CD4-positive, alpha-beta T cell (primary cell): ENCODE measurements around the gene SP9. TPM values are rescaled to one million over a fixed set of nuclear protein-coding genes. Genes with fewer than 3 reads are reported as not detected.

ENCODE experiments used
- ATAC-seq: fragments of 200-7000 bp; cut with Tn5 transposase; one replicate; pipeline ENCODE4 v1.10.0; 2022; ENCODE audit warnings: mild to moderate bottlenecking; ENCODE audit not compliant: poor library complexity
- CTCF ChIA-PET: fragments of 350-600 bp; sonication (Branson Sonifier 250); formaldehyde crosslinking; loops from one replicate; lab custom pipeline; 2021; ENCODE audit warnings: antibody characterized with exemption, inconsistent platforms; lab: Charles Lee
- POLR2A ChIA-PET: fragments of 350-600 bp; sonication (Branson Sonifier 250); formaldehyde crosslinking; loops from one replicate; lab custom pipeline; 2021; ENCODE audit warnings: antibody characterized with exemption, inconsistent platforms; lab: Charles Lee
- DNase-seq, 14 experiments: peaks; one replicate each; pipeline ENCODE4 v3.0.0-alpha.2; 2013 to 2020; ENCODE audit warnings: mixed read lengths in 2 of 14
- H3K27ac ChIP-seq, 2 donors: one replicate each; pipeline versions ENCODE4 v1.5.1 to v1.7.0; 2013; ENCODE audit warnings: low read length in 2 of 2, low read depth in 1 of 2, mild to moderate bottlenecking in 1 of 2
- H3K27me3 ChIP-seq, 2 experiments: 1 replicate in 1 of 2; 2 replicates in 1 of 2; pipeline versions ENCODE4 v1.6.1 to v1.7.0; 2013; ENCODE audit warnings: low read length in 2 of 2, control low read depth in 1 of 2, mild to moderate bottlenecking in 1 of 2, moderate library complexity in 1 of 2; ENCODE audit not compliant: insufficient read depth in 2 of 2, control insufficient read depth in 1 of 2
- H3K36me3 ChIP-seq: one replicate; pipeline ENCODE4 v1.6.1; 2013; ENCODE audit warnings: low read length, control low read depth; ENCODE audit not compliant: insufficient read depth
- H3K4me1 ChIP-seq: one replicate; pipeline ENCODE4 v1.6.1; 2013; ENCODE audit warnings: low read length, control low read depth; ENCODE audit not compliant: insufficient read depth
- H3K4me3 ChIP-seq: one replicate; pipeline ENCODE4 v1.5.1; 2013; ENCODE audit warnings: mild to moderate bottlenecking, low read length, moderate library complexity
- H3K9me3 ChIP-seq, 2 experiments: 1 replicate in 1 of 2; 2 replicates in 1 of 2; pipeline versions ENCODE4 v1.6.1 to v1.7.0; 2013; ENCODE audit warnings: low read length in 2 of 2, mild to moderate bottlenecking in 2 of 2, control low read depth in 1 of 2, moderate library complexity in 1 of 2; ENCODE audit not compliant: control insufficient read depth in 1 of 2, insufficient read depth in 1 of 2
- H3K27ac Mint-ChIP-seq: one replicate; pipeline ENCODE4 v1.8.0; 2020; ENCODE audit warnings: mixed read lengths
- H3K27me3 Mint-ChIP-seq: one replicate; pipeline ENCODE4 v1.8.0; 2021; ENCODE audit warnings: mixed read lengths
- H3K36me3 Mint-ChIP-seq: one replicate; pipeline ENCODE4 v1.8.0; 2021; ENCODE audit warnings: low read depth, mixed read lengths
- H3K4me1 Mint-ChIP-seq: one replicate; pipeline ENCODE4 v1.8.0; 2021; ENCODE audit warnings: low read depth, mixed read lengths
- H3K4me3 Mint-ChIP-seq: one replicate; pipeline ENCODE4 v1.8.0; 2020; ENCODE audit warnings: mild to moderate bottlenecking, mixed read lengths
- H3K9me3 Mint-ChIP-seq: one replicate; pipeline ENCODE4 v1.8.0; 2020; ENCODE audit warnings: mixed read lengths
- intact Hi-C, 2 experiments: fragments of 100-400 bp; cut with DNase I in 1 of 2; cut with micrococcal nuclease in 1 of 2; formaldehyde crosslinking; loops; one replicate each; pipeline versions ENCODE4 v1.15.1 to v1.9.0; 2023 to 2025; cut with DNase I, micrococcal nuclease
- total RNA-seq, 174 experiments: library from RNA in 2 of 174; stranded (reverse) in 2 of 174; gene quantifications; one replicate each; pipeline ENCODE4 v1.2.3 and lab custom pipeline; 2021 to 2026
- TF ChIP-seq, protein P1 (sequence below): fragments of 200-600 bp; IDR thresholded peaks from one replicate; pipeline ENCODE4 v1.8.0; 2022; ENCODE audit warnings: antibody characterized with exemption, mild to moderate bottlenecking

Gene SP9
- total RNA-seq, 2 experiments from 2014 or later: not detected

DNA sequence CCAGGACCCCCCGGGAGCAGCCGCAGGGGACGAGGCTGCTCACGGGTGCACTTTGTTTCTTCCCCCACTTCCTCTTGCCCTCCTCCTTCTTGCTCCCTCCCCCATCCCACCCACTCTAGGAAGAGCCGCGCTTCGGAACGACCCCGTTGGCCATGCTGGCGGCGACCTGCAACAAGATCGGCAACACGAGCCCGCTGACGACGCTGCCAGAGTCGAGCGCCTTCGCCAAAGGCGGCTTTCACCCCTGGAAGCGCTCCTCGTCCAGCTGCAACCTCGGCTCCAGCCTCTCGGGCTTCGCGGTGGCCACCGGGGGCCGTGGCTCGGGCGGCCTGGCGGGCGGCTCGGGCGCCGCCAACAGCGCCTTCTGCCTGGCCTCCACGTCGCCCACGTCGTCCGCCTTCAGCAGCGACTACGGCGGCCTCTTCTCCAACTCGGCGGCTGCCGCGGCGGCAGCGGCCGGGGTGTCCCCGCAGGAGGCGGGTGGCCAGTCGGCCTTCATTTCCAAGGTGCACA lies 1.3 kb downstream of the SP9 start:
- Mint-ChIP-seq H3K4me3 (no peak overlapping the region), H3K4me1 (peaks cover 45% of the 10 kb centered on the region), H3K9me3 (no peaks in the 10 kb centered on the region), H3K27ac (no peak overlapping the region), H3K36me3 (no peaks in the 10 kb centered on the region), H3K27me3 (peaks cover 84% of the 10 kb centered on the region)
- no peaks in the 10 kb centered on the region for H3K36me3 ChIP-seq
- intact Hi-C loops: loop anchor here (5.0 to 10.0 kb wide), 3 partner anchors 581 to 1749 kb away; partner anchors contain the start of gene EVX2 (in 2 of the 2)
- TF ChIP-seq, protein P1, sequence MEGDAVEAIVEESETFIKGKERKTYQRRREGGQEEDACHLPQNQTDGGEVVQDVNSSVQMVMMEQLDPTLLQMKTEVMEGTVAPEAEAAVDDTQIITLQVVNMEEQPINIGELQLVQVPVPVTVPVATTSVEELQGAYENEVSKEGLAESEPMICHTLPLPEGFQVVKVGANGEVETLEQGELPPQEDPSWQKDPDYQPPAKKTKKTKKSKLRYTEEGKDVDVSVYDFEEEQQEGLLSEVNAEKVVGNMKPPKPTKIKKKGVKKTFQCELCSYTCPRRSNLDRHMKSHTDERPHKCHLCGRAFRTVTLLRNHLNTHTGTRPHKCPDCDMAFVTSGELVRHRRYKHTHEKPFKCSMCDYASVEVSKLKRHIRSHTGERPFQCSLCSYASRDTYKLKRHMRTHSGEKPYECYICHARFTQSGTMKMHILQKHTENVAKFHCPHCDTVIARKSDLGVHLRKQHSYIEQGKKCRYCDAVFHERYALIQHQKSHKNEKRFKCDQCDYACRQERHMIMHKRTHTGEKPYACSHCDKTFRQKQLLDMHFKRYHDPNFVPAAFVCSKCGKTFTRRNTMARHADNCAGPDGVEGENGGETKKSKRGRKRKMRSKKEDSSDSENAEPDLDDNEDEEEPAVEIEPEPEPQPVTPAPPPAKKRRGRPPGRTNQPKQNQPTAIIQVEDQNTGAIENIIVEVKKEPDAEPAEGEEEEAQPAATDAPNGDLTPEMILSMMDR: no peak
- POLR2A ChIA-PET: interaction anchor here (1.4 kb wide), 1 partner anchor 8 kb away, joined by 7 read pairs; no protein-coding TSS in a partner anchor
- H3K9me3 ChIP-seq: peaks cover 4 to 51% of the 10 kb centered on the region in 2 experiments
- peaks cover 66% of the 10 kb centered on the region for H3K4me1 ChIP-seq
- H3K27ac ChIP-seq: no peak overlapping the region
- peak overlapping the region; percentile 30 for H3K4me3 ChIP-seq
- DNase-seq (peak in 3 of 14 experiments; percentile 34 to 56 (median 52)), ATAC-seq (no peak)
- peaks cover 74 to 92% of the 10 kb centered on the region in 2 experiments for H3K27me3 ChIP-seq
- CTCF ChIA-PET: interaction anchor here (0.8 to 0.9 kb wide), 2 partner anchors 10 to 11 kb away, joined by 3 read pairs; no protein-coding TSS in a partner anchor

DNA sequence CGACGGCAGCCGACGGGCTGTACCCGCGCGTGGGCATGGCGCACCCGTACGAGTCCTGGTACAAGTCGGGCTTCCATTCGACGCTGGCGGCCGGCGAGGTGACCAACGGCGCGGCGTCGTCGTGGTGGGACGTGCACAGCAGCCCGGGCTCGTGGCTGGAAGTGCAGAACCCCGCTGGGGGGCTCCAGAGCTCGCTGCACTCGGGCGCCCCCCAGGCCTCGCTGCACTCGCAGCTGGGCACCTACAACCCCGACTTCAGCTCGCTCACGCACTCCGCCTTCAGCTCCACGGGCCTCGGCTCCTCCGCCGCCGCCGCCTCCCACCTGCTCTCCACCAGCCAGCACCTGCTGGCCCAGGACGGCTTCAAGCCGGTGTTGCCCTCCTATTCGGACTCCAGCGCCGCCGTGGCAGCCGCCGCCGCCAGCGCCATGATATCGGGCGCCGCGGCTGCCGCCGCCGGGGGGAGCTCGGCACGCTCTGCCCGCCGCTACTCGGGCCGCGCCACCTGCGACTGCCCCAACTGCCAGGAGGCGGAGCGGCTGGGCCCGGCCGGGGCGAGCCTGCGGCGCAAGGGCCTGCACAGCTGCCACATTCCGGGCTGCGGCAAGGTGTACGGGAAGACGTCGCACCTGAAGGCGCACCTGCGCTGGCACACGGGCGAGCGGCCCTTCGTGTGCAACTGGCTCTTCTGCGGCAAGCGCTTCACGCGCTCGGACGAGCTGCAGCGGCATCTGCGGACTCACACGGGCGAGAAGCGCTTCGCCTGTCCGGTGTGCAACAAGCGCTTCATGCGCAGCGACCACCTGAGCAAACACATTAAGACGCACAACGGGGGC lies 2.0 kb downstream of the SP9 start:
- H3K36me3 Mint-ChIP-seq: peaks cover 5% of the 10 kb centered on the region
- H3K9me3 Mint-ChIP-seq: no peaks in the 10 kb centered on the region
- DNase-seq (peak in 7 of 14 experiments; percentile 39 to 77 (median 46)), ATAC-seq (peak; percentile 30)
- peaks cover 70% of the 10 kb centered on the region for H3K4me1 ChIP-seq
- CTCF ChIA-PET: interaction anchor here (0.8 to 0.9 kb wide), 2 partner anchors 10 to 12 kb away, joined by 3 read pairs; no protein-coding TSS in a partner anchor
- H3K36me3 ChIP-seq: no peaks in the 10 kb centered on the region
- H3K27ac ChIP-seq: no peak overlapping the region
- peaks cover 84% of the 10 kb centered on the region for H3K27me3 Mint-ChIP-seq
- POLR2A ChIA-PET: interaction anchor here (1.0 to 1.4 kb wide), 4 partner anchors 9 to 350 kb away, joined by 3 to 7 read pairs (median 3); partner anchors contain the start of gene SCRN3
- peaks cover 51% of the 10 kb centered on the region for H3K4me1 Mint-ChIP-seq
- peak overlapping the region; percentile 40 for H3K4me3 ChIP-seq
- TF ChIP-seq, protein P1: peak; percentile 13
- H3K9me3 ChIP-seq: peaks cover 4 to 54% of the 10 kb centered on the region in 2 experiments
- H3K27ac Mint-ChIP-seq: no peak overlapping the region
- peaks cover 70 to 91% of the 10 kb centered on the region in 2 experiments for H3K27me3 ChIP-seq
- H3K4me3 Mint-ChIP-seq: peak overlapping the region; percentile 72
- intact Hi-C loops: loop anchor here (5.0 to 10.0 kb wide), 3 partner anchors 582 to 1748 kb away; partner anchors contain the start of gene EVX2 (in 2 of the 2)
